OCI-LY7 (cell line): ENCODE data around the gene GLIS2. TPM values are rescaled to one million over a fixed set of nuclear protein-coding genes. Genes with fewer than 3 reads are reported as not detected.

ENCODE experiments used
- BruUV-seq: library from RNA; stranded (reverse); fragments of 400-500 nt; replicated peaks from 2 replicates; lab custom pipeline; 2021; lab: Mats Ljungman, UMichigan
- CTCF ChIA-PET: fragments of 300-600 bp; sonication (Branson Sonifier 250); formaldehyde crosslinking; loops from one replicate; lab custom pipeline; 2022; ENCODE audit warnings: antibody characterized with exemption; ENCODE audit not compliant: unreplicated experiment; lab: Charles Lee
- POLR2A ChIA-PET: fragments of 300-600 bp; sonication (Branson Sonifier 250); formaldehyde crosslinking; loops from one replicate; lab custom pipeline; 2022; ENCODE audit warnings: antibody characterized with exemption; lab: Charles Lee
- DNase-seq: peaks from one replicate; pipeline ENCODE4 v3.0.0-alpha.2; 2015; ENCODE audit warnings: low spot score
- H2AFZ ChIP-seq: fragments of 200-600 bp; sonication (generic), shearing (Covaris generic); 2 replicates; pipeline ENCODE4 v1.6.1; 2014; ENCODE audit warnings: mild to moderate bottlenecking, antibody characterized with exemption, low read length, moderate library complexity
- H3K27ac ChIP-seq: fragments of 200-600 bp; sonication (generic); 2 replicates; pipeline ENCODE4 v1.5.1; 2014; ENCODE audit warnings: mixed run types, low read depth, mild to moderate bottlenecking, moderate library complexity, low read length, inconsistent platforms; ENCODE audit not compliant: poor library complexity, severe bottlenecking
- H3K36me3 ChIP-seq: fragments of 200-600 bp; sonication (generic); 2 replicates; pipeline ENCODE4 v1.6.1; 2014; ENCODE audit warnings: mild to moderate bottlenecking, antibody characterized with exemption, low read length, moderate library complexity, mixed read lengths; ENCODE audit not compliant: insufficient read depth
- H3K4me1 ChIP-seq: fragments of 200-600 bp; sonication (generic); 2 replicates; pipeline ENCODE4 v1.5.1; 2014; ENCODE audit warnings: mild to moderate bottlenecking, low read length; ENCODE audit not compliant: insufficient read depth, poor library complexity, severe bottlenecking
- H3K4me2 ChIP-seq: fragments of 200-600 bp; sonication (generic); 2 replicates; pipeline ENCODE4 v1.6.1; 2014; ENCODE audit warnings: mild to moderate bottlenecking, low read length
- H3K4me3 ChIP-seq: fragments of 200-600 bp; sonication (generic); 2 replicates; pipeline ENCODE4 v1.5.1; 2014; ENCODE audit warnings: mild to moderate bottlenecking, low read depth, low read length; ENCODE audit not compliant: poor library complexity, severe bottlenecking
- H3K79me2 ChIP-seq: fragments of 200-600 bp; sonication (generic); 2 replicates; pipeline ENCODE4 v1.6.1; 2016; ENCODE audit warnings: low read depth, mild to moderate bottlenecking, low read length, moderate library complexity, mixed read lengths; ENCODE audit not compliant: insufficient read depth
- H3K9me2 ChIP-seq: fragments of 200-600 bp; sonication (generic); 2 replicates; pipeline ENCODE4 v1.6.1; 2016; ENCODE audit warnings: mild to moderate bottlenecking, low read length, mixed read lengths; ENCODE audit not compliant: insufficient read depth
- H3K9me3 ChIP-seq: fragments of 200-600 bp; sonication (generic); 2 replicates; pipeline ENCODE4 v1.6.1; 2014; ENCODE audit warnings: mild to moderate bottlenecking, mixed run types, low read length, mixed read lengths
- H4K20me1 ChIP-seq: fragments of 200-600 bp; sonication (generic); 2 replicates; pipeline ENCODE4 v1.6.1; 2014; ENCODE audit warnings: mild to moderate bottlenecking, antibody characterized with exemption, low read length, moderate library complexity, mixed read lengths; ENCODE audit not compliant: insufficient read depth
- EZH2phosphoT487 ChIP-seq: fragments of 200-600 bp; sonication (generic); IDR thresholded peaks from 2 replicates; pipeline ENCODE4 v1.6.1; 2018; ENCODE audit warnings: low read depth, borderline replicate concordance, mild to moderate bottlenecking, mixed run types, antibody characterized with exemption, low read length, moderate library complexity, mixed read lengths
- intact Hi-C: fragments of 100-400 bp; cut with micrococcal nuclease; formaldehyde crosslinking; loops from one replicate; pipeline ENCODE4 v1.10.0; 2022; ENCODE audit not compliant: unreplicated experiment
- total RNA-seq, 2 experiments: library from RNA; depleted of rRNA in 1 of 2; stranded (reverse); fragments of >200 nt in 1 of 2; shearing (Covaris generic) in 1 of 2; gene quantifications; 2 replicates each; pipeline ENCODE4 v1.2.3, GENCODE V29; 2014 to 2022
- TF ChIP-seq, protein P1 (sequence below): fragments of 200-600 bp; sonication (generic); conservative IDR thresholded peaks from 2 replicates; pipeline ENCODE4 v1.5.1; 2014; ENCODE audit warnings: mild to moderate bottlenecking, antibody characterized with exemption, low read length, moderate library complexity, mixed read lengths

GLIS2 gene
- total RNA-seq, 2 experiments from 2014 or later: 0.08 TPM; not detected in 1

DNA sequence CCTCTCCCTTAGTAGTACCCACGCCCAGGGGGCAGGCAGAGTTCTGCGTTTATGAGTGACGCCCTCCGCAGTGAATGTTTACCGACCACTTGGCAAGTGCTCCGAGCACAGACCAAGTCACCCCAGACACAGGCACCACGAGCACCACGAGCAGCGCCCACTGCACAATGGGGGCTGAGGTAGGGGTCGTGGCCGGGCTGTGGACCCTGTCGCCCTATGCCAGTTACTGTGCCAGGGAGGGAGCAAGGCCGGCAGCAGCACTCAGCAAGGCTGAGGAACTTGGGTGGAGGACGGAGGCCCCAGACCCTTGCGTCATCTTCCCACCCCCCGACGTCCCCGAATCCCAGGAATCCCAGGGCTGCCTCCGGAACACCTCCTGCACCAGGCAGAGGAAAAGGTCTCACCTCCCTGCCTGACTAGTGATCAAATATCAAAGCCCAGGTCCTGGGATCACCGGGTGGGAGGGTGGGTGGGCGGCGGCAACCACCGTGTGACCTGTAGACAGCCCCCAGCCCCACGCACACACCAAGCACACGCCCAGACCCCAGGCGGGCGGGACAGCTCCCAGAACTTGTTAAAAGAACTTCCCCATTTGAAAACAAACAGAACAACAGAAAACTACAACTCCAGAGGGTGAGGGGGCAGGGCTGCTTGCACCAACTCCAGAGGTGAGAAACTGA lies 61.2 kb downstream of the GLIS2 start:
- peaks cover 6% of the 10 kb centered on the region; the same call in 1 of the 2 replicates for H4K20me1 ChIP-seq
- ChIA-PET CTCF (interaction anchor here (0.9 kb wide), 1 partner anchor 28 kb away, joined by 3 read pairs; no protein-coding TSS in a partner anchor), POLR2A (no interaction called here)
- no peak overlapping the region for H3K27ac ChIP-seq
- H2AFZ ChIP-seq: no peak overlapping the region
- no peaks in the 10 kb centered on the region for H3K9me3 ChIP-seq
- TF ChIP-seq, protein P1, sequence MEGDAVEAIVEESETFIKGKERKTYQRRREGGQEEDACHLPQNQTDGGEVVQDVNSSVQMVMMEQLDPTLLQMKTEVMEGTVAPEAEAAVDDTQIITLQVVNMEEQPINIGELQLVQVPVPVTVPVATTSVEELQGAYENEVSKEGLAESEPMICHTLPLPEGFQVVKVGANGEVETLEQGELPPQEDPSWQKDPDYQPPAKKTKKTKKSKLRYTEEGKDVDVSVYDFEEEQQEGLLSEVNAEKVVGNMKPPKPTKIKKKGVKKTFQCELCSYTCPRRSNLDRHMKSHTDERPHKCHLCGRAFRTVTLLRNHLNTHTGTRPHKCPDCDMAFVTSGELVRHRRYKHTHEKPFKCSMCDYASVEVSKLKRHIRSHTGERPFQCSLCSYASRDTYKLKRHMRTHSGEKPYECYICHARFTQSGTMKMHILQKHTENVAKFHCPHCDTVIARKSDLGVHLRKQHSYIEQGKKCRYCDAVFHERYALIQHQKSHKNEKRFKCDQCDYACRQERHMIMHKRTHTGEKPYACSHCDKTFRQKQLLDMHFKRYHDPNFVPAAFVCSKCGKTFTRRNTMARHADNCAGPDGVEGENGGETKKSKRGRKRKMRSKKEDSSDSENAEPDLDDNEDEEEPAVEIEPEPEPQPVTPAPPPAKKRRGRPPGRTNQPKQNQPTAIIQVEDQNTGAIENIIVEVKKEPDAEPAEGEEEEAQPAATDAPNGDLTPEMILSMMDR: no peak
- TF ChIP-seq EZH2phosphoT487: no peak
- H3K36me3 ChIP-seq: no peaks in the 10 kb centered on the region
- no peaks in the 10 kb centered on the region for H3K79me2 ChIP-seq
- no peak for DNase-seq
- H3K4me2 ChIP-seq: no peak overlapping the region
- H3K4me3 ChIP-seq: no peak overlapping the region
- no peaks in the 10 kb centered on the region for H3K9me2 ChIP-seq
- intact Hi-C loops: no loop called here
- H3K4me1 ChIP-seq: peaks cover 15% of the 10 kb centered on the region
- no TSS peak for BruUV-seq

DNA sequence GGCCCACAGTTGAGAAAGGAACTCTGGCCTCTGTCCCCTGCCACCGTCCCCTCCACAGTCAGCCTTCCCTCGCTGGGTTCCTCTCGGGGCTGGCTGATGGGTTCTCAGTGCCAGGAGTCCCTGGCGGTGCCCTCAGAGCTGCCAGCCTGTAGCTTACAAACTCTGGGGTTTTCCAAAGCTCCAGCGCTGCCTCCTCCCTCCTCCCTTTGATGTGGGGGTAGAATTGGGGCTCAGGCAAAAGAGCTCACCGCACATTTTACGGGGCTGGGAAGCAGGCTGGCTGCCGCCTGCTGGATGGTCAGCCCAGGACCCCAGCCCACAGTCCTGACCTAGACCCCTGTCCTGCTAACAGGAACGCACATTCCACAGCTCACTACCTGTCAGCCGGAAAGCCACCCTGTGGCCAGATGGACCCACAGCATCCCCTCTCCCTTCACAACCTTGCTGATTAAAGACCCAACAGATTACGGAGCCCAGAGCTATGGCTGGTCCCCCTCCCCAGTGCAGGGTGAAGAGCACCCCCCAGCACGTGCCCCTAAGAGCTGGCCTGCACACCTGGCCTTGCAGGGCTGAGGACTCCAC lies 61.8 kb downstream of the GLIS2 start:
- POLR2A ChIA-PET: no interaction called here
- no peak for DNase-seq
- Histone ChIP-seq H4K20me1 (peaks cover under 1% of the 10 kb centered on the region; the same call in 1 of the 2 replicates), H3K79me2 (no peaks in the 10 kb centered on the region), H3K4me3 (no peak overlapping the region), H3K27ac (no peak overlapping the region), H3K9me3 (no peaks in the 10 kb centered on the region), H3K9me2 (no peaks in the 10 kb centered on the region), H3K36me3 (no peaks in the 10 kb centered on the region), H3K4me2 (no peak overlapping the region), H2AFZ (no peak overlapping the region), H3K4me1 (peaks cover 8% of the 10 kb centered on the region)
- CTCF ChIA-PET: interaction anchor here (0.9 kb wide), 1 partner anchor 27 kb away, joined by 3 read pairs; no protein-coding TSS in a partner anchor
- no peak for TF ChIP-seq EZH2phosphoT487
- TF ChIP-seq, protein P1: no peak
- intact Hi-C loops: no loop called here
- BruUV-seq: no TSS peak

DNA sequence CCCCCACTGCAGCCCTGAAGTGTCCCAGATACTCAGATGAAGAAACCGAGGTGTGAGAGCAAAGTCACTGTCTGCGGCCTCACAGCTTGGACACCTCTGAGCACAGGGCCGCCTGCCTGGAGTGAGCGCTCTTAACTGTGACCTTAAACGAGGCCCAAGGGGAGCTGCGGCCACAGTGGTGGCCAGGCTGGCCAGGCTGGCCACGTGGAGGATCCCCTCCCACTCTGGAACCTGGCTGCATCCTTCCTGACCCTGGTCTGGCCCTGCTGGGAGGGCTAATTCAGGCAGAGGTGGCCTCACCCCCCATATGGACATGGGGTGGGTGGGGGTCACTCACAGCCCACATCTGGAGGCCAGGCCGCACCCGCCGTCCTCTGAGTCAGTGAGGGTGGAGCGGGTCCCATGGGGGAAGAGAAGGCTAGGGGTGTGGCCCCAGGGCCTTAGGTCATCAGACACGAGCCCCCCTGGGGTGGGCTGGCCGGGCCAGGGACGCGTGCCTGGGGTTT lies 62.3 kb downstream of the GLIS2 start:
- no peak overlapping the region for H3K27ac ChIP-seq
- H3K79me2 ChIP-seq: no peaks in the 10 kb centered on the region
- H3K9me2 ChIP-seq: no peaks in the 10 kb centered on the region
- intact Hi-C loops: no loop called here
- H3K9me3 ChIP-seq: no peaks in the 10 kb centered on the region
- H3K4me1 ChIP-seq: peaks cover 3% of the 10 kb centered on the region
- no TSS peak for BruUV-seq
- no peak overlapping the region for H3K4me2 ChIP-seq
- CTCF ChIA-PET: no interaction called here
- no peak for TF ChIP-seq EZH2phosphoT487
- TF ChIP-seq, protein P1: no peak
- H4K20me1 ChIP-seq: no peaks in the 10 kb centered on the region
- no peak overlapping the region for H2AFZ ChIP-seq
- POLR2A ChIA-PET: no interaction called here
- no peak overlapping the region for H3K4me3 ChIP-seq
- no peak for DNase-seq
- no peaks in the 10 kb centered on the region for H3K36me3 ChIP-seq
